ENCODE measurements around the gene CLPX. TPM values are rescaled to one million over a fixed set of nuclear protein-coding genes. Genes with fewer than 3 reads are reported as not detected.

CLPX gene
- total and polyA plus RNA-seq, 9 of the 15 experiments (the other 6 are each of a cell fraction or from before 2014, with no cell fraction given), result 11.2 to 83.3 (median 51.3) TPM

DNA sequence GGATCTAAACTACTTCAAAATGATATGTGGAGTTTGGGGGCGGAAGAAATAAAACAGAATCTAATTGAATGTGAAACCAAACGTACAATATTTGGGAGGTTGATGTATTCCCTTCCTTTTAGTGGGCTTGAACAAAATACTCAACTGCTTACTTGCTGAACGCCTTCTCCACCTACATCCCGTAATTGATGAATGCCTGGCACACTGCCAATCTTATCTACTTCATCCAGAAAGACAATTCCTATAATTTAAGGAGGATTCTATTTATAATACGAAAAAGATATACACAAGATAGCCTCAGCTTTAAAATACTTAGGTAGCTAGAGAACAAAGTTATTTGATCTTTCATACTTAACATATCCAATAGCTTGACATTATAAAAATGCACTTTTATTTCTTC is 28.4 kb downstream of the CLPX start:
- ATAC-seq, result no peak
- ChIA-PET CTCF (ENCODE audit: low intra/inter-chr PET ratio) (no interaction called here), POLR2A (interaction anchor here (0.9 to 1.1 kb wide), 2 partner anchors 28 to 148 kb away, joined by 3 read pairs; partner anchors contain the start of gene RNU5B-1)
- Histone ChIP-seq H3K79me2 (ENCODE audit: control insufficient read depth, insufficient read depth, low read length) (no peaks in the 10 kb centered on the region), H3K9ac (ENCODE audit: insufficient read depth in 1 of 2, low read depth in 2 of 2, low read length in 2 of 2) (no peak overlapping the region), H3K9me1 (ENCODE audit: control insufficient read depth, insufficient read depth, low read length) (no peaks in the 10 kb centered on the region), H3K9me3 (replicated peaks; ENCODE audit: control insufficient read depth, insufficient read depth, low read depth, low read length) (no peaks in the 10 kb centered on the region), H3K4me1 (replicated peaks in 1 of 2; ENCODE audit: control insufficient read depth in 2 of 2, insufficient read depth in 2 of 2, low read length in 2 of 2) (no peaks in the 10 kb centered on the region), H3K27me3 (ENCODE audit: control insufficient read depth in 2 of 2, insufficient read depth in 2 of 2, low read length in 2 of 2) (no peaks in the 10 kb centered on the region), H3K36me3 (ENCODE audit: control insufficient read depth, insufficient read depth, low read length) (peaks cover 76% of the 10 kb centered on the region), H3K4me2 (ENCODE audit: insufficient read depth, low read length) (no peak overlapping the region), H3K27ac (ENCODE audit: extremely low read depth, low read depth, low read length) (no peak overlapping the region), H2AFZ (ENCODE audit: low read depth, low read length) (no peak overlapping the region), H4K20me1 (replicated peaks; ENCODE audit: control insufficient read depth, insufficient read depth, low read length) (no peaks in the 10 kb centered on the region), H3K4me3 (no peak overlapping the region)
- TF ChIP-seq NFIX (CRISPR knock-in tag; IDR thresholded peaks at IDR 0.05; ENCODE audit: low read depth) (peak; percentile 84), POLR2A (conservative IDR thresholded peaks at IDR 0.05) (no peak), YY1 (IDR thresholded peaks at IDR 0.05; ENCODE audit: borderline replicate concordance in 1 of 3, control insufficient read depth in 1 of 3, extremely low read depth in 1 of 3, insufficient read depth in 3 of 3, insufficient read length in 1 of 3, insufficient replicate concordance in 2 of 3, low read depth in 1 of 3, low read length in 2 of 3) (no peak), NFIC (IDR thresholded peaks at IDR 0.05) (peak; percentile 96), ZNF445 (CRISPR knock-in tag; IDR thresholded peaks at IDR 0.05; ENCODE audit: low read depth) (no peak), ZNF764 (CRISPR knock-in tag; IDR thresholded peaks at IDR 0.05; ENCODE audit: low read depth) (no peak)
- TF ChIP-seq, protein P1, sequence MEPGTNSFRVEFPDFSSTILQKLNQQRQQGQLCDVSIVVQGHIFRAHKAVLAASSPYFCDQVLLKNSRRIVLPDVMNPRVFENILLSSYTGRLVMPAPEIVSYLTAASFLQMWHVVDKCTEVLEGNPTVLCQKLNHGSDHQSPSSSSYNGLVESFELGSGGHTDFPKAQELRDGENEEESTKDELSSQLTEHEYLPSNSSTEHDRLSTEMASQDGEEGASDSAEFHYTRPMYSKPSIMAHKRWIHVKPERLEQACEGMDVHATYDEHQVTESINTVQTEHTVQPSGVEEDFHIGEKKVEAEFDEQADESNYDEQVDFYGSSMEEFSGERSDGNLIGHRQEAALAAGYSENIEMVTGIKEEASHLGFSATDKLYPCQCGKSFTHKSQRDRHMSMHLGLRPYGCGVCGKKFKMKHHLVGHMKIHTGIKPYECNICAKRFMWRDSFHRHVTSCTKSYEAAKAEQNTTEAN (CRISPR knock-in tag; IDR thresholded peaks at IDR 0.05), result no peak
- intact Hi-C loops (cut with micrococcal nuclease) (no loop called here), in situ Hi-C loops (cut with MboI) (no loop called here)
- 45% methylated on average over 5 of the region's 5 CpGs for WGBS (ENCODE audit: insufficient coverage, low coverage, missing lambda C conversion rate)
- peak in 1 of 4 experiments; percentile 12 for DNase-seq (ENCODE audit: extremely low read depth in 1 of 4, low spot score in 3 of 4)
- no TSS peak for BruUV-seq (replicated peaks)
- FAIRE-seq, result no peak

All from K562 (cell line).